HEK293 (cell line): ENCODE data around the gene C19orf73.

Source experiments
- EGR2 ChIP-seq: fragments of 450-650 bp; formaldehyde crosslinking; IDR thresholded peaks from 2 replicates; pipeline ENCODE4 v1.5.1; 2016; ENCODE audit warnings: low read depth, missing biosample characterization, missing genetic modification characterization
- GLI2 ChIP-seq: fragments of 450-650 bp; formaldehyde crosslinking; IDR thresholded peaks from 2 replicates; pipeline ENCODE4; 2017; ENCODE audit warnings: missing biosample characterization, missing genetic modification characterization, low read depth, borderline replicate concordance
- HOXC10 ChIP-seq: sonication (generic); formaldehyde crosslinking; IDR thresholded peaks from 2 replicates; pipeline ENCODE4 v1.8.1; 2023; ENCODE audit warnings: mild to moderate bottlenecking, missing genetic modification reagents
- KLF10 ChIP-seq: fragments of 450-650 bp; IDR thresholded peaks from 2 replicates; pipeline ENCODE4 v1.5.1; 2018; ENCODE audit warnings: missing biosample characterization, mild to moderate bottlenecking, missing genetic modification characterization
- KLF8 ChIP-seq: fragments of 450-650 bp; formaldehyde crosslinking; IDR thresholded peaks from 2 replicates; pipeline ENCODE4 v1.5.1; 2016; ENCODE audit warnings: missing biosample characterization, missing genetic modification characterization
- KLF9 ChIP-seq: fragments of 450-650 bp; formaldehyde crosslinking; IDR thresholded peaks from 2 replicates; pipeline ENCODE4 v1.5.1; 2016; ENCODE audit warnings: missing biosample characterization, missing genetic modification characterization, low read depth
- OSR2 ChIP-seq: fragments of 450-650 bp; formaldehyde crosslinking; IDR thresholded peaks from 2 replicates; pipeline ENCODE4 v1.5.1; 2016; ENCODE audit warnings: missing biosample characterization, missing genetic modification characterization
- SP3 ChIP-seq: fragments of 450-650 bp; formaldehyde crosslinking; IDR thresholded peaks from 2 replicates; pipeline ENCODE4 v1.5.1; 2016; ENCODE audit warnings: missing biosample characterization, missing genetic modification characterization
- YY1 ChIP-seq: fragments of 450-650 bp; formaldehyde crosslinking; IDR thresholded peaks from 2 replicates; pipeline ENCODE4 v1.5.1; 2018; ENCODE audit warnings: missing biosample characterization, missing genetic modification characterization
- YY2 ChIP-seq: fragments of 450-650 bp; formaldehyde crosslinking; IDR thresholded peaks from 2 replicates; pipeline ENCODE4 v1.5.1; 2016; ENCODE audit warnings: missing biosample characterization, missing genetic modification characterization
- ZBTB20 ChIP-seq: fragments of 450-650 bp; formaldehyde crosslinking; IDR thresholded peaks from 2 replicates; pipeline ENCODE4 v1.5.1; 2016; ENCODE audit warnings: missing biosample characterization, missing genetic modification characterization
- ZFHX2 ChIP-seq: fragments of 450-650 bp; formaldehyde crosslinking; conservative IDR thresholded peaks from 2 replicates; pipeline ENCODE4 v1.5.1; 2016; ENCODE audit warnings: missing biosample characterization, missing genetic modification characterization
- ZFP69B ChIP-seq: fragments of 450-650 bp; formaldehyde crosslinking; IDR thresholded peaks from 2 replicates; pipeline ENCODE4 v1.5.1; 2016; ENCODE audit warnings: missing biosample characterization, missing genetic modification characterization
- ZNF112 ChIP-seq: fragments of 450-650 bp; formaldehyde crosslinking; IDR thresholded peaks from 2 replicates; pipeline ENCODE4 v1.5.0; 2017; ENCODE audit warnings: missing biosample characterization, missing genetic modification characterization
- ZNF23 ChIP-seq: fragments of 450-650 bp; formaldehyde crosslinking; IDR thresholded peaks from 2 replicates; pipeline ENCODE4 v1.5.1; 2016; ENCODE audit warnings: missing biosample characterization, missing genetic modification characterization, borderline replicate concordance
- ZNF324 ChIP-seq: fragments of 450-650 bp; formaldehyde crosslinking; IDR thresholded peaks from 2 replicates; pipeline ENCODE4 v1.5.1; 2016; ENCODE audit warnings: missing biosample characterization, missing genetic modification characterization
- ZNF366 ChIP-seq: fragments of 450-650 bp; formaldehyde crosslinking; conservative IDR thresholded peaks from 2 replicates; pipeline ENCODE4 v1.5.1; 2016; ENCODE audit warnings: missing biosample characterization, missing genetic modification characterization
- ZNF600 ChIP-seq: fragments of 450-650 bp; formaldehyde crosslinking; IDR thresholded peaks from 2 replicates; pipeline ENCODE4 v1.5.1; 2016; ENCODE audit warnings: missing biosample characterization, missing genetic modification characterization
- ZNF610 ChIP-seq: fragments of 450-650 bp; formaldehyde crosslinking; IDR thresholded peaks from 2 replicates; pipeline ENCODE4 v1.5.1; 2016; ENCODE audit warnings: missing biosample characterization, missing genetic modification characterization, borderline replicate concordance
- ZNF677 ChIP-seq: fragments of 450-650 bp; IDR thresholded peaks from 2 replicates; pipeline ENCODE4 v1.5.0; 2018; ENCODE audit warnings: missing biosample characterization, mild to moderate bottlenecking, missing genetic modification characterization, moderate library complexity
- ZNF785 ChIP-seq: fragments of 450-650 bp; formaldehyde crosslinking; IDR thresholded peaks from 2 replicates; pipeline ENCODE4 v1.5.1; 2016; ENCODE audit warnings: missing biosample characterization, missing genetic modification characterization
- ZNF792 ChIP-seq: fragments of 450-650 bp; formaldehyde crosslinking; IDR thresholded peaks from 2 replicates; pipeline ENCODE4 v1.5.1; 2016; ENCODE audit warnings: missing biosample characterization, missing genetic modification characterization
- TF ChIP-seq, protein P1 (sequence below): fragments of 450-650 bp; formaldehyde crosslinking; IDR thresholded peaks from 2 replicates; pipeline ENCODE4 v1.5.1; 2017; ENCODE audit warnings: missing biosample characterization, missing genetic modification characterization
- TF ChIP-seq, protein P2 (sequence below): fragments of 450-650 bp; formaldehyde crosslinking; IDR thresholded peaks from 2 replicates; pipeline ENCODE4 v1.5.0; 2017; ENCODE audit warnings: missing biosample characterization, missing genetic modification characterization, borderline replicate concordance
- TF ChIP-seq, protein P3 (sequence below): fragments of 450-650 bp; formaldehyde crosslinking; IDR thresholded peaks from 2 replicates; pipeline ENCODE4 v1.5.1; 2016; ENCODE audit warnings: missing biosample characterization, missing genetic modification characterization
- TF ChIP-seq, protein P4 (sequence below): fragments of 450-650 bp; formaldehyde crosslinking; IDR thresholded peaks from 2 replicates; pipeline ENCODE4 v1.5.1; 2017; ENCODE audit warnings: missing biosample characterization, missing genetic modification characterization
- TF ChIP-seq, protein P5 (sequence below): fragments of 450-650 bp; formaldehyde crosslinking; IDR thresholded peaks from 2 replicates; pipeline ENCODE4 v1.5.1; 2016; ENCODE audit warnings: missing biosample characterization, missing genetic modification characterization

Gene C19orf73

DNA sequence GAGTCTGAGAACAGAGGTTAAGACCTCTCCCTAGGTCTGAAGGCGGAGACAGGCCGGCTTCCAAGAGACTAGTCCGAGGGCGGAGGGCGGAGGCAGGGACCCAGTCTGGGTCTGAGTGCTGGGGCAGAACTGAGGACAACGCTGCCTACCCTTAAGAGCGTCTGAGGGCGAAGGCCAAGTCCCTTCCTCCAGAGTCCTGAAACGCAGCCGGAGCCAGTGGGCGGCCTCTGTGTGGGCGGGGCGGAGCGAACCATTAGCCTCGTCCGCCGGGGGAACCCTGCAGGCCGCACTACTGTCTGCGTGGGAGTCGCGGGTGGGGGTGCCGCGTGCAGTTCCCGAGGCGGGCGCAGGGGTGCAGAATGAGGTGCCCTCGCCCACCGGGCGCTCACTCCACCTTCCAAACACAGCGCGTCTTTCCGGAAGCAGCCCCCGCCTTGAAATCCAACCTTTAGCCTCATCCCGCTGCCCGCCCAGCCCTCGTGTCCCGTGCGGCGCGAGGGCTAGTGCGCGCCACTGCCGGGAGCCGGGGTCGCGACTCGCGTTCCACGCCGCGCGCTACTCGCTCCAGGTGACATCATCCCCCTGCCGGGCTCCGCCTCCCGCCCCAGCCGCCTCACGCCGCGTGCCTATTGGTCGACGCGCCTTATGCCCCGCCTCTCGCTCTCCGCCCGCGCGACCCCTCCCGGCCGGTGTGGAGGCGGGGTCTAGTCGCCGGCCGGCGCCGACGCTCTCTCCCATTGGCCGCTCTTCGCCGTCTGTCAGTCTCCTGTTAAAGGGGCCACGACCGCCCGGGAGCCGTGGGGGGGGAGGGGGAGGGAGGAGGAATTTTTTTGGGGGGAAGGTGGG, at the start of gene C19orf73 (continued):
- TF ChIP-seq, protein P1, sequence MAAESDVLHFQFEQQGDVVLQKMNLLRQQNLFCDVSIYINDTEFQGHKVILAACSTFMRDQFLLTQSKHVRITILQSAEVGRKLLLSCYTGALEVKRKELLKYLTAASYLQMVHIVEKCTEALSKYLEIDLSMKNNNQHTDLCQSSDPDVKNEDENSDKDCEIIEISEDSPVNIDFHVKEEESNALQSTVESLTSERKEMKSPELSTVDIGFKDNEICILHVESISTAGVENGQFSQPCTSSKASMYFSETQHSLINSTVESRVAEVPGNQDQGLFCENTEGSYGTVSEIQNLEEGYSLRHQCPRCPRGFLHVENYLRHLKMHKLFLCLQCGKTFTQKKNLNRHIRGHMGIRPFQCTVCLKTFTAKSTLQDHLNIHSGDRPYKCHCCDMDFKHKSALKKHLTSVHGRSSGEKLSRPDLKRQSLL (tag by site-specific recombination), result peak; percentile 52; the same call in 1 of the 2 replicates
- no peak for TF ChIP-seq ZNF112
- TF ChIP-seq KLF10 (tag by site-specific recombination), result peak; percentile 78
- TF ChIP-seq, protein P2, sequence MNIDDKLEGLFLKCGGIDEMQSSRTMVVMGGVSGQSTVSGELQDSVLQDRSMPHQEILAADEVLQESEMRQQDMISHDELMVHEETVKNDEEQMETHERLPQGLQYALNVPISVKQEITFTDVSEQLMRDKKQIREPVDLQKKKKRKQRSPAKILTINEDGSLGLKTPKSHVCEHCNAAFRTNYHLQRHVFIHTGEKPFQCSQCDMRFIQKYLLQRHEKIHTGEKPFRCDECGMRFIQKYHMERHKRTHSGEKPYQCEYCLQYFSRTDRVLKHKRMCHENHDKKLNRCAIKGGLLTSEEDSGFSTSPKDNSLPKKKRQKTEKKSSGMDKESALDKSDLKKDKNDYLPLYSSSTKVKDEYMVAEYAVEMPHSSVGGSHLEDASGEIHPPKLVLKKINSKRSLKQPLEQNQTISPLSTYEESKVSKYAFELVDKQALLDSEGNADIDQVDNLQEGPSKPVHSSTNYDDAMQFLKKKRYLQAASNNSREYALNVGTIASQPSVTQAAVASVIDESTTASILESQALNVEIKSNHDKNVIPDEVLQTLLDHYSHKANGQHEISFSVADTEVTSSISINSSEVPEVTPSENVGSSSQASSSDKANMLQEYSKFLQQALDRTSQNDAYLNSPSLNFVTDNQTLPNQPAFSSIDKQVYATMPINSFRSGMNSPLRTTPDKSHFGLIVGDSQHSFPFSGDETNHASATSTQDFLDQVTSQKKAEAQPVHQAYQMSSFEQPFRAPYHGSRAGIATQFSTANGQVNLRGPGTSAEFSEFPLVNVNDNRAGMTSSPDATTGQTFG (tag by site-specific recombination), result 0 out of 2 replicates have a peak, but pooled peaks have one; percentile 38
- TF ChIP-seq, protein P3, sequence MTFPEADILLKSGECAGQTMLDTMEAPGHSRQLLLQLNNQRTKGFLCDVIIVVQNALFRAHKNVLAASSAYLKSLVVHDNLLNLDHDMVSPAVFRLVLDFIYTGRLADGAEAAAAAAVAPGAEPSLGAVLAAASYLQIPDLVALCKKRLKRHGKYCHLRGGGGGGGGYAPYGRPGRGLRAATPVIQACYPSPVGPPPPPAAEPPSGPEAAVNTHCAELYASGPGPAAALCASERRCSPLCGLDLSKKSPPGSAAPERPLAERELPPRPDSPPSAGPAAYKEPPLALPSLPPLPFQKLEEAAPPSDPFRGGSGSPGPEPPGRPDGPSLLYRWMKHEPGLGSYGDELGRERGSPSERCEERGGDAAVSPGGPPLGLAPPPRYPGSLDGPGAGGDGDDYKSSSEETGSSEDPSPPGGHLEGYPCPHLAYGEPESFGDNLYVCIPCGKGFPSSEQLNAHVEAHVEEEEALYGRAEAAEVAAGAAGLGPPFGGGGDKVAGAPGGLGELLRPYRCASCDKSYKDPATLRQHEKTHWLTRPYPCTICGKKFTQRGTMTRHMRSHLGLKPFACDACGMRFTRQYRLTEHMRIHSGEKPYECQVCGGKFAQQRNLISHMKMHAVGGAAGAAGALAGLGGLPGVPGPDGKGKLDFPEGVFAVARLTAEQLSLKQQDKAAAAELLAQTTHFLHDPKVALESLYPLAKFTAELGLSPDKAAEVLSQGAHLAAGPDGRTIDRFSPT, result peak; percentile 81
- TF ChIP-seq HOXC10 (CRISPR knock-in tag), result 0 out of 2 replicates have a peak, but pooled peaks have one; percentile 62
- peak; percentile 26; the same call in 1 of the 2 replicates for TF ChIP-seq ZNF600
- peak; percentile 93 for TF ChIP-seq ZNF324 (tag by site-specific recombination)
- TF ChIP-seq, protein P4, sequence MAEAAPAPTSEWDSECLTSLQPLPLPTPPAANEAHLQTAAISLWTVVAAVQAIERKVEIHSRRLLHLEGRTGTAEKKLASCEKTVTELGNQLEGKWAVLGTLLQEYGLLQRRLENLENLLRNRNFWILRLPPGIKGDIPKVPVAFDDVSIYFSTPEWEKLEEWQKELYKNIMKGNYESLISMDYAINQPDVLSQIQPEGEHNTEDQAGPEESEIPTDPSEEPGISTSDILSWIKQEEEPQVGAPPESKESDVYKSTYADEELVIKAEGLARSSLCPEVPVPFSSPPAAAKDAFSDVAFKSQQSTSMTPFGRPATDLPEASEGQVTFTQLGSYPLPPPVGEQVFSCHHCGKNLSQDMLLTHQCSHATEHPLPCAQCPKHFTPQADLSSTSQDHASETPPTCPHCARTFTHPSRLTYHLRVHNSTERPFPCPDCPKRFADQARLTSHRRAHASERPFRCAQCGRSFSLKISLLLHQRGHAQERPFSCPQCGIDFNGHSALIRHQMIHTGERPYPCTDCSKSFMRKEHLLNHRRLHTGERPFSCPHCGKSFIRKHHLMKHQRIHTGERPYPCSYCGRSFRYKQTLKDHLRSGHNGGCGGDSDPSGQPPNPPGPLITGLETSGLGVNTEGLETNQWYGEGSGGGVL, result peak; percentile 57; the same call in 1 of the 2 replicates
- TF ChIP-seq, protein P5, sequence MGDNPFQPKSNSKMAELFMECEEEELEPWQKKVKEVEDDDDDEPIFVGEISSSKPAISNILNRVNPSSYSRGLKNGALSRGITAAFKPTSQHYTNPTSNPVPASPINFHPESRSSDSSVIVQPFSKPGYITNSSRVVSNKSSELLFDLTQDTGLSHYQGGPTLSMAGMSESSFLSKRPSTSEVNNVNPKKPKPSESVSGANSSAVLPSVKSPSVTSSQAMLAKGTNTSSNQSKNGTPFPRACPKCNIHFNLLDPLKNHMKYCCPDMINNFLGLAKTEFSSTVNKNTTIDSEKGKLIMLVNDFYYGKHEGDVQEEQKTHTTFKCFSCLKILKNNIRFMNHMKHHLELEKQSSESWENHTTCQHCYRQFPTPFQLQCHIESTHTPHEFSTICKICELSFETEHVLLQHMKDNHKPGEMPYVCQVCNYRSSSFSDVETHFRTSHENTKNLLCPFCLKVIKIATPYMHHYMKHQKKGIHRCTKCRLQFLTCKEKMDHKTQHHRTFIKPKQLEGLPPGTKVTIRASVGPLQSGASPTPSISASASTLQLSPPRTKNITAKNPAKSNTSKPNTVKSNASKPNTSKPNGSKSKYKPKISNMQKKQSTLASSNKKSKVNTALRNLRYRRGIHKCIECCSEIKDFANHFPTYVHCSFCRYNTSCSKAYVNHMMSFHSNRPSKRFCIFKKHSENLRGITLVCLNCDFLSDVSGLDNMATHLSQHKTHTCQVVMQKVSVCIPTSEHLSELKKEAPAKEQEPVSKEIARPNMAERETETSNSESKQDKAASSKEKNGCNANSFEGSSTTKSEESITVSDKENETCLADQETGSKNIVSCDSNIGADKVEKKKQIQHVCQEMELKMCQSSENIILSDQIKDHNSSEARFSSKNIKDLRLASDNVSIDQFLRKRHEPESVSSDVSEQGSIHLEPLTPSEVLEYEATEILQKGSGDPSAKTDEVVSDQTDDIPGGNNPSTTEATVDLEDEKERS (tag by site-specific recombination), result peak; percentile 85; the same call in 1 of the 2 replicates
- TF ChIP-seq EGR2 (tag by site-specific recombination), result peak; percentile 99
- TF ChIP-seq ZNF610, result peak; percentile 85
- TF ChIP-seq ZNF677 (tag by site-specific recombination), result no peak
- TF ChIP-seq ZNF366, result 0 out of 2 replicates have a peak, but pooled peaks have one; percentile 38
- peak; percentile 41; the same call in 1 of the 2 replicates for TF ChIP-seq ZNF23
- peak; percentile 39; the same call in 1 of the 2 replicates for TF ChIP-seq YY2 (tag by site-specific recombination)
- peak; percentile 97 for TF ChIP-seq SP3 (tag by site-specific recombination)
- no peak for TF ChIP-seq YY1 (tag by site-specific recombination)
- peak; percentile 92 for TF ChIP-seq KLF9 (tag by site-specific recombination)
- TF ChIP-seq OSR2, result peak; percentile 54
- no peak for TF ChIP-seq GLI2 (tag by site-specific recombination)
- TF ChIP-seq ZBTB20 (tag by site-specific recombination), result peak; percentile 80
- peak; percentile 98 for TF ChIP-seq KLF8 (tag by site-specific recombination)
- TF ChIP-seq ZFP69B (tag by site-specific recombination), result peak; percentile 89
- TF ChIP-seq ZNF792 (tag by site-specific recombination), result 0 out of 2 replicates have a peak, but pooled peaks have one; percentile 55
- peak; percentile 99 for TF ChIP-seq ZNF785 (tag by site-specific recombination)
- peak; percentile 100 for TF ChIP-seq ZFHX2 (tag by site-specific recombination)
